Ectodermal cell (in vitro differentiated cells): ENCODE results near the gene MIGA2.

Source experiments
- H3K27ac ChIP-seq: 2 replicates; pipeline ENCODE4 v1.7.0; 2013; ENCODE audit warnings: mild to moderate bottlenecking, low read depth, low read length; ENCODE audit not compliant: insufficient read depth, poor library complexity, severe bottlenecking
- H3K27me3 ChIP-seq: 2 replicates; pipeline ENCODE4 v1.7.0; 2013; ENCODE audit warnings: mild to moderate bottlenecking, low read length; ENCODE audit not compliant: insufficient read depth, control insufficient read depth, poor library complexity, severe bottlenecking
- H3K36me3 ChIP-seq: one replicate; pipeline ENCODE4 v1.7.0; 2013; ENCODE audit warnings: low read length; ENCODE audit not compliant: control insufficient read depth, insufficient read depth
- H3K4me1 ChIP-seq: one replicate; pipeline ENCODE4 v1.7.0; 2013; ENCODE audit warnings: low read length; ENCODE audit not compliant: control insufficient read depth, insufficient read depth
- H3K4me3 ChIP-seq: 2 replicates; pipeline ENCODE4 v1.7.0; 2013; ENCODE audit warnings: low read depth, low read length, control low read depth; ENCODE audit not compliant: insufficient read depth
- H3K9me3 ChIP-seq: 2 replicates; pipeline ENCODE4 v1.7.0; 2013; ENCODE audit warnings: mild to moderate bottlenecking, low read length, moderate library complexity; ENCODE audit not compliant: control insufficient read depth
- WGBS, 2 experiments: methylation state at CpG; one replicate each; pipeline ENCODE4 v1.1.7; 2013; ENCODE audit warnings: missing lambda C conversion rate in 2 of 2; 5-methylcytosine and 5-hydroxymethylcytosine counted together

MIGA2 gene

GRCh38 chr9:129081388-129081904 is 45.0 kb downstream of the MIGA2 start:
- Histone ChIP-seq H3K9me3 (no peaks in the 10 kb centered on the region), H3K36me3 (peaks cover 10% of the 10 kb centered on the region), H3K4me1 (peaks cover 4% of the 10 kb centered on the region), H3K27ac (peak overlapping the region; percentile 38), H3K4me3 (peak overlapping the region; percentile 83), H3K27me3 (no peaks in the 10 kb centered on the region)
- WGBS, 2 experiments, result 9% methylated on average over 30 of the region's 30 CpGs

GRCh38 chr9:129084087-129084486 is 47.7 kb downstream of the MIGA2 start:
- Histone ChIP-seq H3K9me3 (no peaks in the 10 kb centered on the region), H3K27me3 (no peaks in the 10 kb centered on the region), H3K4me1 (peaks cover 4% of the 10 kb centered on the region), H3K27ac (no peak overlapping the region), H3K36me3 (peaks cover 14% of the 10 kb centered on the region), H3K4me3 (no peak overlapping the region)
- WGBS, 2 experiments, result 93 to 96% methylated on average over 7 of the region's 7 CpGs

- peaks cover 30% of the 10 kb centered on the region for H3K36me3 ChIP-seq
- no peak overlapping the region for H3K27ac ChIP-seq
- 95 to 96% methylated on average over 15 of the region's 15 CpGs for WGBS, 2 experiments
- H3K4me1 ChIP-seq, result no peaks in the 10 kb centered on the region
- H3K27me3 ChIP-seq, result no peaks in the 10 kb centered on the region
- no peak overlapping the region for H3K4me3 ChIP-seq
- no peaks in the 10 kb centered on the region for H3K9me3 ChIP-seq
Measured at GRCh38 chr9:129089246-129089645, 52.8 kb downstream of the MIGA2 start.

- WGBS, 2 experiments, result 85 to 89% methylated on average over 20 of the region's 20 CpGs
- no peak overlapping the region for H3K4me3 ChIP-seq
- H3K4me1 ChIP-seq, result no peaks in the 10 kb centered on the region
- H3K36me3 ChIP-seq, result peaks cover 16% of the 10 kb centered on the region
- no peaks in the 10 kb centered on the region for H3K9me3 ChIP-seq
- no peak overlapping the region for H3K27ac ChIP-seq
- no peaks in the 10 kb centered on the region for H3K27me3 ChIP-seq
Measured at GRCh38 chr9:129093602-129094386, 57.4 kb downstream of the MIGA2 start.

GRCh38 chr9:129094387-129095169 is 58.2 kb downstream of the MIGA2 start:
- Histone ChIP-seq H3K4me3 (no peak overlapping the region), H3K36me3 (peaks cover 11% of the 10 kb centered on the region), H3K27me3 (no peaks in the 10 kb centered on the region), H3K4me1 (no peaks in the 10 kb centered on the region), H3K27ac (no peak overlapping the region), H3K9me3 (no peaks in the 10 kb centered on the region)
- 95 to 96% methylated on average over 13 of the region's 13 CpGs for WGBS, 2 experiments

GRCh38 chr9:129095170-129095667 is 58.8 kb downstream of the MIGA2 start:
- Histone ChIP-seq H3K27ac (no peak overlapping the region), H3K4me1 (no peaks in the 10 kb centered on the region), H3K27me3 (no peaks in the 10 kb centered on the region), H3K36me3 (peaks cover 5% of the 10 kb centered on the region), H3K4me3 (no peak overlapping the region), H3K9me3 (no peaks in the 10 kb centered on the region)
- WGBS, 2 experiments, result 94 to 95% methylated on average over 21 of the region's 21 CpGs

GRCh38 chr9:129095908-129096307 is 59.5 kb downstream of the MIGA2 start:
- WGBS, 2 experiments, result 90 to 95% methylated on average over 12 of the region's 12 CpGs
- Histone ChIP-seq H3K27me3 (no peaks in the 10 kb centered on the region), H3K36me3 (no peaks in the 10 kb centered on the region), H3K4me3 (no peak overlapping the region), H3K27ac (no peak overlapping the region), H3K9me3 (no peaks in the 10 kb centered on the region), H3K4me1 (no peaks in the 10 kb centered on the region)

- H3K27me3 ChIP-seq, result no peaks in the 10 kb centered on the region
- no peaks in the 10 kb centered on the region for H3K36me3 ChIP-seq
- no peak overlapping the region for H3K27ac ChIP-seq
- no peaks in the 10 kb centered on the region for H3K4me1 ChIP-seq
- 93 to 95% methylated on average over 16 of the region's 16 CpGs for WGBS, 2 experiments
- H3K9me3 ChIP-seq, result no peaks in the 10 kb centered on the region
- H3K4me3 ChIP-seq, result no peak overlapping the region
Measured at GRCh38 chr9:129097671-129098306, 61.4 kb downstream of the MIGA2 start.

GRCh38 chr9:129098328-129098727 is 61.9 kb downstream of the MIGA2 start:
- 96% methylated on average over 11 of the region's 11 CpGs for WGBS, 2 experiments
- Histone ChIP-seq H3K36me3 (no peaks in the 10 kb centered on the region), H3K27ac (no peak overlapping the region), H3K4me1 (no peaks in the 10 kb centered on the region), H3K4me3 (no peak overlapping the region), H3K27me3 (no peaks in the 10 kb centered on the region), H3K9me3 (no peaks in the 10 kb centered on the region)
